Left colon (tissue), 2 donors: ENCODE results near the gene SCN2A. TPM values are rescaled to one million over a fixed set of nuclear protein-coding genes. Genes with fewer than 3 reads are reported as not detected.
"Not testable (repeated sequence)": the region's sequence is repeated elsewhere in the genome, so short reads cannot be mapped to it uniquely, and the experiment has no call there.

Experiments used
- ATAC-seq: fragments of 200-7000 bp; cut with Tn5 transposase; one replicate; pipeline ENCODE4 v1.9.1; 2020; ENCODE audit warnings: mild to moderate bottlenecking, moderate library complexity
- DNase-seq, 2 donors: peaks; one replicate each; pipeline ENCODE4 v3.0.0-alpha.2; 2020
- intact Hi-C, 2 donors: fragments of 100-400 bp; cut with DNase I in 1 of 2; cut with micrococcal nuclease in 1 of 2; formaldehyde crosslinking; loops; one replicate each; pipeline versions ENCODE4 v1.11.2 to v1.14.0; 2022; cut with DNase I, micrococcal nuclease
- total RNA-seq, 2 donors: library from RNA; stranded (reverse); fragmentation: NEBNext Ultra II Directional; extraction: Animal tissue kit (Norgen Biotek cat#: 25700); gene quantifications; one replicate each; pipeline ENCODE4 v1.2.1, GENCODE V29; 2021
- donor health status: DM: no; HTN: no; CAD: no.
- donor health status: DM: yes; HTN: yes; CAD: no.

Gene SCN2A
- total RNA-seq, 2 donors from 2014 or later: 0.14 TPM; not detected in 1

DNA sequence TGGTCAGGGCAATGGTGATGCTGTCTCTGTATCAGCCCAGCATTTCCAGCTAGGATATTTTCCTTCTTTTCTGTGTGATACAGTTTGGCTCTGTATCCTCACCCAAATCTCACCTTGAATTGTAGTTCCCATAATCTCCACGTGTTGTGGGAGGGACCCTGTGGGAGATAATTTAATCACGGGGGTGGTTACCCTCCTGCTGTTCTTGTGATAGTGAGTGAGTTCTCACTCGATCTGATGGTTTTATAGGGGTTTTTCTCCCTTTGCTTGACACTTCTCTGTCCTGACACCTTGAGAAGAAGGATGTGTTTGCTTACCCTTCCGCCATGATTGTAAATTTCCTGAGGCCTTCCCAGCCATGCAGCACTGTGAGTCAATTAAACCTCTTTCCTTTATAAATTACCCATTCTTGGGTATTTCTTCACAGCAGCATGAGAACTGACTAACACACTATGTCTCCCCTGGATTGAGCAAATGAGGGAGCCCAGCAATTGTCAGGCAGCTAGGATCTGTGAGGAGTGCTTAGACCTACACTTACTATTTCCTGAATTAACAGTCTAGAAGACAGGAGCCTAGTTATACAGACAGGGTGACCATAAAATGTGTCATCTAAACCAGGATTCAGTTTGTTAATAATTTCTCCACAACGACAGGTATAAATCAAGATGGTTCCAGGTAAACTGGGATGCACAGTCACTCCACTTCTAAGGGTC is 6.0 kb downstream of the SCN2A start:
- DNase-seq (no peak), ATAC-seq (no peak)
- intact Hi-C loops: no loop called here

DNA sequence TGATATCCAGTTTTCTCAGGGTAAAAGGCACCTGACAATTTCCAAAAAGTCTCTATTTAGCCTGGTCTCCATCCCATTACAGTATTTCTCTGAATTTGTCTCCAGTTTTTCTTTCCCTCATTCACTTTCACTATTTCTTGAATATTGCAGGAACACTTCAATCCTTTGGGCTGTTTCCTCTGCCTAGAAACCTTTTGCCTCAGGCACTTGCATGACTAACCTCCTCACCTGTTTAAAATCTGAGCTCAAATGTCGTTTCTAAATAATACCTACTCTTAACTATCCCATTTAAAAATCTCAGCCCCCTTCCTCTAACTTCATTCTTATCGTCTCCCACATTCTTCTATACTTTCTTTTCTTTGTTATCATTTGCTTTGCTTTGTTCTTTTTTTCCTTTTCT is 9.0 kb downstream of the SCN2A start:
- ATAC-seq (no peak), DNase-seq (no peak)
- intact Hi-C loops: no loop called here

DNA sequence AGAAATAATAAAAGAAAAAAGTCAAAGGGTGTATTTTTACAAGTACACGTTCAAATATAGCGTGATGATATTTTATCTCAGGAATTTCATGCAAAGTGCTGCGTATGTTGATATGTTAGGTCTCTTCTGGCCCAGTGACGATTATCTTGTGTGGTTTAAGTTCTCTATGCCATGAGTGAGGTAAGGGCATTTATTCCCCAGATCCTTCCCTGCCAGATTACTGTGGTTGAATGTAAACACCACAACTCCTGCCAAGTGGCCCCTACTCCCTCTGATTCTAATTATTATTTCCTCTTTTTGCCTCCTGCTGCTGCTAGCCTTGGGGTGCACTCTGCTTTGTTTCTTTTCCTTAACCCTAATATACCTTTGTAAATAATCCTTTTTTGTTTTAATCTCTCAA is 12.2 kb downstream of the SCN2A start:
- ATAC-seq: no peak
- intact Hi-C loops: no loop called here
- DNase-seq: no peak

DNA sequence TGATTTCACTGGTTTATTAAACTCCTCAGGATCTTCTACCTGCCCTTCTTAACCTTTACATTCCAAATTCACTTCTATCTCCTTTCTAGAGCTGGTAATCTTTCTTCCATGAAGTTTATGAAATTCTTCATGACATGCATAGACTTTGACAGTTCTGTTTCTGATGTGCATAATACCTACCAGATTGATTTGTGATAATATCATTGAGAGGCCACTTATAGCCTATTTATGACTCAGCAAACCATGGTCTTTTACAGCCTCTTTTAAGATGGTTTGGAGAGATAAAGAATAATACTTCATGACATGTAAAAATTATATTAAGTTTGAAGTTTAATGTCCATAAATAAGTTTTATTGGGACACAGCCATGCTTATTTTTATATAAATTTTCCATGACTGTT is 14.0 kb downstream of the SCN2A start:
- intact Hi-C loops: no loop called here
- ATAC-seq (no peak), DNase-seq (no peak)

DNA sequence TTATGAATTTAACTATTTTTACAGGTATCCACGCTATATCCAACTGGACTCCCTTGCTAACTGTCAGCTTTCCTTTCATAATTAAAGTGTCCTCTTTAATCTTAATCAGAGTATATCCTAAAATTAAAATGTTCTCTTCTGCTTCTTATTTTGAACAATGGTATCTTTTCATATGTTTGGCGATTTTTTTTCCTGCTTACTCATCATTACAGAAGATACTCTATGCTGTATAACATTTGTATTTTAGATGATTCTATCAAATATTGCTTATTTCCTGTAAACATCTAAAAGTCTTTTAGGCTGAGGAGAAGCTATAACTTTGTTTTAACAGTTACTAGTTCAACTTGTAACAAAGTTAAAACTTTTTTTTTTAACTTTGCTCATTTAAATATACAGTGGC is 17.4 kb downstream of the SCN2A start:
- no peak for DNase-seq
- intact Hi-C loops: no loop called here
- ATAC-seq: no peak

DNA sequence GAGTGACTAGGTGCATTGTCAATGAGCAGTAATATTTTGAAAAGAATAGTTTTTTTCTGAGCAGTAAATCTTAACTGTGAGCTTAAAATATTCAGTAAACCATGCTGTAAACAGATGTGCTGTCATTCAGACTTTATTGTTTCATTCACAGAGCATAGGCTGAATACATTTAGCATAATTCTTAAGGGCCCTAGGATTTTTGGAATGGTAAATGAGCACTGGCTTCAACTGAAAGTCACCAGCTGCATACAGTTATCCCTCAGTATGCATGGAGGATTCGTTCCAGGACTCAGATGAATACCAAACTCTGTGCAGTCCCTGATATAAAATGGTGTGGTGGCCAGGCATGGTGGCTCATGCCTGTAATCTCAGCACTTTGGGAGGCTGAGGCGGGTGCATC is 21.1 kb downstream of the SCN2A start:
- intact Hi-C loops, DNase-seq, ATAC-seq: not testable (repeated sequence)

DNA sequence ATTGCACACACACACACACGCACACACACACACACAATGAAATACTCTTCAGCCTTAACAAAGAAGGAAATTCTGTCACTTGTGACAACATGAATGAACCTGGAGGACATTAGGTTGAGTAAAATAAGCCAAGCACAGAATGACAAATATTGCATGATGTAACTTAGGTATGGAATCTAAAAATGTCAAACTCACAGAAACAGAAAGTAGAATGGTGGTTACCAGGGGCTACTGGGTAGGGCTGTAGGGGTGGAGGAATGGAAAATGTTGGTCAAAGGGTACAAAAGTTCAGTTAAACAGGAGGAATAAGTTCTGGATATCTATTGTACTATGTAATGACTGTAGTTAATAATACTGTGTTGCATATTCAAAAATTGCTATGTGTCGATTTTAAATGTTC is 29.5 kb downstream of the SCN2A start:
- no peak for ATAC-seq
- no peak for DNase-seq
- intact Hi-C loops: no loop called here

DNA sequence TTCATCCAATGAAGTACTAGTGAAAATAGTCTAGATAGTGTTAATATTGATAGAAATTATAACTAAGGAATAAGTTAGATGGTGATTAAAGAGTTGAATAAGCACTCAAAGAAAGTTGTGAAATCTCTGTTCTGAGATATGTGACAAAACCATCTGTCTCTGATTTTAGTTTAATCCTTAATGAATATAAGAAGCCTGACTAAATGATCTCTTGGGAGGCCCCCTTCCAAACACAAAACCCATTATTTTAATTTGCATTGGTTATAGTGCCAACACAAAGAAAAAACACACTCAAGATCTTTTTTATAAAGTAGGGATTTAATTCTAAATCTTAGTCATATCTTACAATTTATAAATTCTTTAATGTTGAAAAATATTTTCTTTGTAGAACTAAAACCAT is 34.0 kb downstream of the SCN2A start:
- no peak for ATAC-seq
- intact Hi-C loops: no loop called here
- no peak for DNase-seq

DNA sequence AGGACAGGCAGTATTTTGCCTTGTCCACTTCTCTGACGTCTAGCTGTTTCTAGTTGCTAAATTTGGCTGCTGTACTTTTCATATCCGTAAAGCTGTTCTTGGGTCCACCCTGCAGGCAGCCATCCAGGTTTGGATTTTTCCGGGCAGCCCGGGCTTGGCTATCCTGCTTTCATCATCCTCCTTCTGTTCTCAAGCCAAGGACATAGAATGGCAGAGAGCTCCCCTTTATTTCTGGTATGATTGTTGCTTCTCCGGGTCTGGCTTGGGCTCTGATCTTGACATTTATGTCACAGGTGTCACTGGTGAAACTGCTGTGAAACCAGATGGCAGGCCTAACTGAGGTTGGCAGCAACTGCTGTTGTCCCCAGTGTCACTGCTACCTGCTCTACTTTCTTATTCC is 35.5 kb downstream of the SCN2A start:
- ATAC-seq (no peak), DNase-seq (peak; percentile 7 to 23)
- intact Hi-C loops: no loop called here

DNA sequence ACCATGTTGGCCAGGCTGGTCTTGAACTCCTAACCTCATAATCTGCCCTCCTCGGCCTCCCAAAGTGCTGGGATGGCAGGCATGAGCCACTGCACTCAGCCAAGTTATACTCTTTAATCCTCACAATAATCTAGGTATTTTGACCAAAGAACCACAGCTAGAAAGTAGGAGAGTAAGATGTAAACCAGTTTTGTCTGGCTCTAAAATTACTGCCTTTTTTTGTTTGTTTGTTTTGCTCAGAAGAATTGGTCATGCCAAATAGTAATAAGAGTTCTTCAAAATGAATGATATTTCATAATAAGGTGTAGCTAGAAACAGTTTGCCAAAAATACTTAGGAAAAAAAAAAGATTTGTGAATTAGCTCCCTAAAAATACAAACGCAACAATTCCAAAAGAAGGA is 36.7 kb downstream of the SCN2A start:
- no peak for ATAC-seq
- intact Hi-C loops: no loop called here
- DNase-seq: no peak

DNA sequence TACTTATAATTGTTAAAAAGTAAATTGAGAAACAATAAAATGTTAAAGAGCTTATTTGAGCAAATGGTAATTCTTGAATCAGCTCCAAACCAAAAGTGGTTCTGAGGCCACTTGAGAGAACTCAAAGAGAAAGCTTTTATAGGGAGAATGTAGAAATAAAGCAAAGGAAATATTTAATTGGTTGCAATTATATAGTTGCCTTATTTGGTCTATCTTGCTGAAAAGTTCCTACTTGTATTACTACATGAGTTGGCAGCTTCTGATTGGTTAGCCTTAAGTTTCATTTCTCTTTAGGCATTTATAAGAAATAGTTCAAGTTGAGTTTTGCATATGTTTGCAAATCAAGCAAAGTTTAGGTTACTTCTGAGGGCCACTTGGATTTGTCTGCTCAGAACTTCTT is 38.1 kb downstream of the SCN2A start:
- ATAC-seq (no peak), DNase-seq (no peak)
- intact Hi-C loops: no loop called here

DNA sequence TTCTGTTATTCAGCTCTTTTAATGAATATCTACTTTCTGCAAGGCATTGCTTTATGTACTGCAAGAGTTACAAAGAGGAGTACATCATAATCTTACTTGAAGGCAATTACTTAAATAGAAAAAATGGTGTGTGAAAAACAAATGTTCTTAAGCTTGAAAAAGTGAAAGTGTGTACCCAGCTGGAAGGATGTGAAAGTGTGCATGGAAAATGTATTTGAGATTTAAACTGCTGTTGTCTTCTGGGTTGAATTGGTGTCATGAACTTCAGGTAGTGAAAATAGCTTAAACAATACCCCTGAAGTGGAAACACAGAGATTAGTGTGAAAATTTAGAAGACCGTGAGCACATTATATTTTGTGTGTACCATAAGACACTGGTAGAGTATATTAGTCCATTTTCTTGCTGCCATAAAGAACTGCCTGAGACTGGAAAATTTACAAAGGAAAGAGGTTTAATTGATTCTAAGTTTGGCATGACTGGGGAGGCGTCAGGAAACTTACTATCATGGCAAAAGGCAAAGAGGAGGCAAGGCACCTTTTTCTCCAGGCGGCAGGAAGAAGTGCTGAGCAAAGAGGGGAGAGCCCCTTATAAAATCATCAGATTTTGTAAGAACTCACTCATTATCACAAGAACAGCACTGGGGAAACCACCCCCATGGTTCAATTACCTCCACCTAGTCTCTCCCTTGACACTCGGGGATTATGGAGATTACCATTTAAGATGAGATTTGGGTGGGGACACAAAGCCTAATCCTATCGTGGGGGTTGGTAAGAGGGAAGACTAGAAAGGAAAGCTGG is 38.8 kb downstream of the SCN2A start:
- no peak for ATAC-seq
- intact Hi-C loops: no loop called here
- no peak for DNase-seq

DNA sequence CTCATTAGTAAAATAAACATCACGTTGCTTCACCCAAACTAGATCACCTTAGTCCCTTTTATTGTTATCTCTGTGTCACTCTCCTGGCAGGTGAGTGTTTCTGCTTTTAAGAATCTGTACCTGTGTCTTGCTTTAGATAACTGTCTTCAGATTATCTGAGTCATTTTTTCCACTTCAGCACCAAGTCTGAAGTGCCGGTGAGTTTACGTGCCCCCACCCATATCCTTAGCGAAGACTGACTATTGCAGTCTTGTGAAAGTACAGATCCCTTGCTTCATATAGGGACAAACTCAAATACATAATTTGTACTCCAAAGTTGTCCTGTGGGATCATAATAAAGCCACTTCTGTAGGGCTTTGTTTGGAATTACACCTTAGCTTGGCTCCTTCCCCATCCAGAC is 41.1 kb downstream of the SCN2A start:
- DNase-seq (no peak), ATAC-seq (no peak)
- intact Hi-C loops: no loop called here

DNA sequence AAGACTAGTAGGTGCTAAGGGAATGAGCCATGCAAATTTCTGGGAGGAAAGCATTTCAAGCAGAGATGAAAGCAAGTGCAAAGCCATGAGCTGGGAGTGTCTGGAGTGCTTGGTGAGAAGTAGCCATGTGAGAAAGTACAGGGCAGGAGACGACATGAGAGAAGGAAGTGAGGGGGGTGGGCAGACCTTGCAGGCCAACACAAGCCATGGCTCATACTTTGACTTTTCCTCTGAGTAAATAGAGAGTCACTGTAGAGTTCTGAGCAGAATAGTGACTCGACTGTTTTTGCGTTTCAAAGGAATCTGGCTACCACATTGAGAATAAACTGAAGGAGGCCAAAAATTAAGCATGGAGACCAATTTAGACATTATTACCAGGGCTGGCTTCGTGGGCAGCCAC is 42.2 kb downstream of the SCN2A start:
- DNase-seq: no peak
- no peak for ATAC-seq
- intact Hi-C loops: no loop called here

DNA sequence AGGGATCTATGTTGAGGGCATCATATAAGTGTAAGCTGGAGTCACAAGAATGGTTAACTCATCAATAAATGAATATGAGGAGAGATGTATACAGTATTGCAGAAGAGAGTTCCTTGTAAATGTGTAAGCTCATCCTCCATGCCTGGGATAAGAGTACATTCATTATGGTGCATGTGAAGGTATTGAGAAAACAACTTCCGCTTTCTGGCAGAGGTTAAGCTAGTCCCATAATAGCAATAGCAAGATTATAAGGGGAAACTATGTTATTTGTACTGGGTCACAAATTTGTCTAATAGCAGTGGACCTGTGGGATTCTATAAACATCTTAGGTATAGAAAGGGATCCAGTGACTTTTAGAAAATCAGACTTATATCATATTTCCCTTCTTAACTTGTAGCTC is 44.1 kb downstream of the SCN2A start:
- intact Hi-C loops: no loop called here
- no peak for DNase-seq
- no peak for ATAC-seq

DNA sequence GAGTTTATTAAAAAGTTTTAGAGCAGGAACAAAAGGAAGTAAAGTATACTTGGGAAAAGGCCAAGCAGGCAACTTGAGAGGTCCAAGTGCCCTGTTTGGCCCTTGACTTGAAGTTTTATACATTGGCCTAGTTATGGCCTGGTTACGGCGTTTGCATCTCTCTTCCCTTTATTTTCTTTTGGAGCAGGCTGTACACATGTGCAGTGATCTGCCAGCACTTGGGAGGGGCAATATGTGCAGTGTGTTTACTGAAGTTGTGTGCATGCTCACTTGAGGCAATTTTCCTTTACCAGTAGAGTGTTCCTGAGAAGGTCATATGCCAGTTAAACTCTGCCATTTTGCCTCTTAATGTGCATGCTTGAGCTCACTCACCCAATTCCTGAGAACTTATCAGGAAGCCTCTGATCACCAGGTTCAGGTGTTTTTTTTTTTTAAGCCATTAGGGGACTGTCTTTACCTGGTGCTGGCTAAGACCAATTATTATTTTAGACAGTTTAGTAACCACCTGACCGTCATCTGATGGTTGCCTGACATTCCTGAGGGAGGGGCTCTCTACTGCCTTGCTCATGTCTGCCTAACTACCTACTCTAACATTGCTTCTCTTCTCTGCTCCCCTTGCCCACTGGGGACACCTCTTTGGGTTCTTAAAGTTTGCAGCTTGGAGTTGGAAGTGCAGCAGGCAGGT is 48.0 kb downstream of the SCN2A start:
- ATAC-seq: no peak
- DNase-seq: no peak
- intact Hi-C loops: no loop called here

DNA sequence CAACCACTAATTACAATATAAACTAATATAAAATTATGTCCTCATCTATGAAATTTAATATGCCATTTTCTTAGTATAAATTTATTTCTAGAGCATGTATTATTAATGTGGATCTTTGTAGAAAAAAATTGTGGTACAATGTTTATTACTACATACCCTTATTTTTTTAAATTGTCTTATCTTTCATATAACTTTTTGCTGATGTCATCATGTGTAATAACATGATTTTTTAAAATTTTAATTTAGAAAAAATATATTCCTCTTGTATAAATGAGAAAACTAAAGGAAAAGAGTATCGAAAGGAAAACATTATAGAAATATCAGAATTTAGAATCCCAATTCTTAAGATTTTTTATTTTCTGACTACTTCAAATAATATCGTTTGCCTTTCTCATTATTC is 49.9 kb downstream of the SCN2A start:
- no peak for ATAC-seq

DNA sequence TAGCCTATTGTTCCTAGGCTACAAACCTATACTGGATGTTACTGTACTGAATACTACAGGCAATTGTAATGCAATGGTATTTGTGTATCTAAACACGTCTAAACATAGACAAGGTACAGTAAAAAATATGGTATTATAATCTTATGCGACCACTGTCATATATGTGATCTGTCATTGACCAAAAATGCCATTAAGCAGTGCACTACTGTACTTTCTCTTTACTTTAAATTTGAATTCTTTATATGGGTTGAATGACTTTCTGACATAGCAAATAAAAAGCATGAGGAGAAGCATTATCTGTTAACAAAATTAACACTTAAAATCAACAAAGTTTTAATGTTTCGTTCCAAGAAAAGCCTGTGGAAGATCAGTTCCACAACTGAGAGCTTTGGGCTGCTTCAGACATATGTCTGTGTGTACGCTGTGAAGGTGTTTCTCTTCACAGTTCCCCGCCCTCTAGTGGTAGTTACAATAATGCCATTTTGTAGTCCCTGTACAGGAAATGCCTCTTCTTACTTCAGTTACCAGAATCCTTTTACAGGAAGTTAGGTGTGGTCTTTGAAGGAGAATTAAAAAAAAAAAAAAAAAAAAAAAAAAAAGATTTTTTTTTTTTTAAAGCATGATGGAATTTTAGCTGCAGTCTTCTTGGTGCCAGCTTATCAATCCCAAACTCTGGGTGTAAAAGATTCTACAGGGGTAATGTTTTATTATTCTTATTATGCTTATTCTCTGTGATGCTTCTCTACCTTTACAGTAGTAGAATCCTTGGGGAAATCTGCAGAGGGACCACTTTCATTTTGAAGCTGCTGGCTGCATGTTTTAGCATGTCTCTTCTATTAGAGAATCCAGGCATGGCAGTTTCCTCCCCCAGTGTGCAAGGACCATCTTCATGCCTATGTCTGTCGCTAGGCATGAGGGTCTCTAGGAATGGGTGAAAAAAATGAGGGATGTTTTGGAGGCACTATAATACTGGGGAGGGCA is 54.5 kb downstream of the SCN2A start:
- intact Hi-C loops: no loop called here
- DNase-seq: no peak
- peak; percentile 100 for ATAC-seq

More for the DNA sequence above, 49.9 kb downstream of the SCN2A start:
- no peak for DNase-seq
- intact Hi-C loops: no loop called here

DNA sequence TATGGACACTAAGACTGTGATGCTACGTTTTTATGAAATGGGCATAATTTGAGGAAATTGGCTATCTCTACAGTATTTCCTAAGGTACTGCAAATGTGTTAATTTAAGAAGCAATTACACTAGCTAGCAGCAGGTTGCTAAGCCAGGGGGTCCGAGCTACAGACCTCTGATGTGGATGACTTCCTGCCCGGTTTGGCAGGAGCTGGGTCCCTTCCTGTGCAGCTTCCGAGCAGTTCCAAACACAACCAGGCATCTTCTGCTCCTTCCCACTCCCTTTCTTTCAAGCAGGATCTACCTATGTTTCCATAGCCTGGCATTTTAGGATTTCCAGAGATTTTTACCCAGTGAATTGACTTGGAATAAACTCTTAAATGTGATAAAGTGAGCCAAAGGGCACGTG is 55.7 kb downstream of the SCN2A start:
- DNase-seq (no peak), ATAC-seq (no peak)
- intact Hi-C loops: no loop called here
